SH-SY5Y (cell line): Measurements from ENCODE around the gene EPHB2.

Experiments
- GATA2 ChIP-seq: IDR thresholded peaks from 2 replicates; pipeline ENCODE4 v1.6.1; 2011; ENCODE audit warnings: mild to moderate bottlenecking, low read depth, low read length
- GATA3 ChIP-seq: IDR thresholded peaks from 2 replicates; pipeline ENCODE4 v1.6.1; 2011; ENCODE audit warnings: low read depth, mild to moderate bottlenecking, low read length, moderate library complexity

- no peak for TF ChIP-seq GATA3
- TF ChIP-seq GATA2 = no peak
These were observed 165.9 kb downstream of the EPHB2 start for GRCh38 chr1:22876359-22877111.
